Stimulated activated CD8-positive, alpha-beta memory T cell treated with anti-CD3 and anti-CD28 coated beads, Interleukin-12 subunit alpha, Interleukin-12 subunit beta, amount 100 ng/mL, for 24 hours (primary cell): Measurements from ENCODE around the gene PDCL2.
"Not testable (repeated sequence)": the region's sequence is repeated elsewhere in the genome, so short reads cannot be mapped to it uniquely, and the experiment has no call there.

Experiments
- DNase-seq: peaks from one replicate; pipeline ENCODE4 v3.0.0-alpha.2; 2020; ENCODE audit errors: extremely low read depth

The PDCL2 gene

GRCh38 chr4:55592014-55592413 lies at the start of gene PDCL2:
PDCL2 (minus strand) TSS chr4:55592245; CDS start chr4:55592109, 136 bp downstream.
- DNase-seq, result no peak

- no peak for DNase-seq
Observed at GRCh38 chr4:55637272-55637820, 45.3 kb upstream of the PDCL2 start.

GRCh38 chr4:55636656-55636999 lies 44.6 kb upstream of the PDCL2 start:
- no peak for DNase-seq

GRCh38 chr4:55635741-55636655 lies 44.0 kb upstream of the PDCL2 start, which contains the start of gene NMU:
NMU (minus strand) TSS chr4:55636298; CDS start chr4:55636192, 106 bp downstream.
- DNase-seq, result no peak

GRCh38 chr4:55635282-55635681 lies 43.2 kb upstream of the PDCL2 start:
- DNase-seq, result no peak

- DNase-seq, result no peak
Observed at GRCh38 chr4:55634417-55635128, 42.5 kb upstream of the PDCL2 start.

- DNase-seq, result no peak
Observed at GRCh38 chr4:55633903-55634302, 41.9 kb upstream of the PDCL2 start.

- DNase-seq, result no peak
Observed at GRCh38 chr4:55625835-55626234, 33.8 kb upstream of the PDCL2 start.

GRCh38 chr4:55624063-55624462 lies 32.0 kb upstream of the PDCL2 start:
- not testable (repeated sequence) for DNase-seq

- DNase-seq, result no peak
Observed at GRCh38 chr4:55618546-55619143, 26.6 kb upstream of the PDCL2 start.

GRCh38 chr4:55617587-55618197 lies 25.6 kb upstream of the PDCL2 start:
- DNase-seq, result no peak

- no peak for DNase-seq
Observed at GRCh38 chr4:55615008-55615407, 23.0 kb upstream of the PDCL2 start.

GRCh38 chr4:55613621-55614020 lies 21.6 kb upstream of the PDCL2 start:
- DNase-seq, result no peak

GRCh38 chr4:55612341-55612740 lies 20.3 kb upstream of the PDCL2 start:
- no peak for DNase-seq

GRCh38 chr4:55611358-55612059 lies 19.5 kb upstream of the PDCL2 start:
- no peak for DNase-seq

GRCh38 chr4:55610381-55610780 lies 18.3 kb upstream of the PDCL2 start:
- DNase-seq, result no peak

- no peak for DNase-seq
Observed at GRCh38 chr4:55609393-55609866, 17.4 kb upstream of the PDCL2 start.

GRCh38 chr4:55608591-55608990 lies 16.5 kb upstream of the PDCL2 start:
- DNase-seq, result no peak

GRCh38 chr4:55604996-55605395 lies 13.0 kb upstream of the PDCL2 start:
- no peak for DNase-seq

GRCh38 chr4:55600640-55601039 lies 8.6 kb upstream of the PDCL2 start:
- DNase-seq, result no peak

GRCh38 chr4:55598641-55599040 lies 6.6 kb upstream of the PDCL2 start:
- no peak for DNase-seq
